ENCODE data around the gene MYH7B. TPM values are rescaled to one million over a fixed set of nuclear protein-coding genes. Genes with fewer than 3 reads are reported as not detected.

MYH7B gene
- total and polyA plus RNA-seq, 2 experiments from 2014 or later: 0.10 to 1.1 TPM

DNA sequence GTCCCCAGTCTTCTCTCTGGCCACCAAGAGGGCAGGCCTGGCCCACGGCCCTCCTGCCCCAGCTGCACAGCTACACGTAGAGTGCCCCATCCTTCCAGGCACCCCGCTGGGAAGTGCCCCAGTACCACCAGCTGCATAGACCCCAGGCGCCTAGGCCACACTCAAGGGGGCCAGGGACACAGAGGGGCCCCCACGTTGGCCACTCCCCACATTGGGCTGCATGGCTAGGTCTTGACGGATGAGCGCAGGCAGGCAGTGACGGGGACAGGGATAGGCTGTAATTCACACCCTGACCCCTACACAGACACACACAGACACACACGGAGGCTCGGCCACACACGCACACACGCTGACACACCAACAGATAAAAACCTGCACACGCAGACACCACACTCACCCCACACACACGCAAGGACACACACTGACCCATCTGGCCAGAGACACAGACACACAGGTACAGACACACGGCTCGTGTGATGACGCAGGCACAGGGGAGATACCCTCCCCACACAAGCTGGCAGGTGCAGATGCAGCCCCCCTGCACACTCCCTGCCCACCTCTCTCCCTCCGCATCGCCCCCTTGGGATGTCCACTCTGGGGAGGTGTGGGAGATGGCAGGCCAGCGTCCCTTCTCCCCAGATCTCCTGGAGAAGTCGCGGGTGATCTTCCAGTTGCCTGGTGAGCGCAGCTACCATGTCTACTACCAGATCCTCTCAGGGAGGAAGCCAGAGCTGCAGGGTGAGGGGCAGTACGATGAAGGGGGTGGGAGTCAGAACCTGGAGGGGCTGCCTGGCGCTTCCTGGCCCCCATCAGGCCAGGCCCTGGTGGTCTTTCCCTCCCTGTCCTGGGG, 30.0 kb downstream of the MYH7B start (continued):
- TF ChIP-seq ZNF462 (CRISPR knock-in tag; IDR thresholded peaks at IDR 0.05) (no peak), EZH2phosphoT487 (IDR thresholded peaks at IDR 0.05; ENCODE audit: unreplicated experiment) (no peak), ZNF331 (CRISPR knock-in tag; IDR thresholded peaks at IDR 0.05; ENCODE audit: low read depth) (no peak), POLR2AphosphoS5 (IDR thresholded peaks at IDR 0.05; ENCODE audit: low read depth) (no peak)
- TF ChIP-seq, protein P1, sequence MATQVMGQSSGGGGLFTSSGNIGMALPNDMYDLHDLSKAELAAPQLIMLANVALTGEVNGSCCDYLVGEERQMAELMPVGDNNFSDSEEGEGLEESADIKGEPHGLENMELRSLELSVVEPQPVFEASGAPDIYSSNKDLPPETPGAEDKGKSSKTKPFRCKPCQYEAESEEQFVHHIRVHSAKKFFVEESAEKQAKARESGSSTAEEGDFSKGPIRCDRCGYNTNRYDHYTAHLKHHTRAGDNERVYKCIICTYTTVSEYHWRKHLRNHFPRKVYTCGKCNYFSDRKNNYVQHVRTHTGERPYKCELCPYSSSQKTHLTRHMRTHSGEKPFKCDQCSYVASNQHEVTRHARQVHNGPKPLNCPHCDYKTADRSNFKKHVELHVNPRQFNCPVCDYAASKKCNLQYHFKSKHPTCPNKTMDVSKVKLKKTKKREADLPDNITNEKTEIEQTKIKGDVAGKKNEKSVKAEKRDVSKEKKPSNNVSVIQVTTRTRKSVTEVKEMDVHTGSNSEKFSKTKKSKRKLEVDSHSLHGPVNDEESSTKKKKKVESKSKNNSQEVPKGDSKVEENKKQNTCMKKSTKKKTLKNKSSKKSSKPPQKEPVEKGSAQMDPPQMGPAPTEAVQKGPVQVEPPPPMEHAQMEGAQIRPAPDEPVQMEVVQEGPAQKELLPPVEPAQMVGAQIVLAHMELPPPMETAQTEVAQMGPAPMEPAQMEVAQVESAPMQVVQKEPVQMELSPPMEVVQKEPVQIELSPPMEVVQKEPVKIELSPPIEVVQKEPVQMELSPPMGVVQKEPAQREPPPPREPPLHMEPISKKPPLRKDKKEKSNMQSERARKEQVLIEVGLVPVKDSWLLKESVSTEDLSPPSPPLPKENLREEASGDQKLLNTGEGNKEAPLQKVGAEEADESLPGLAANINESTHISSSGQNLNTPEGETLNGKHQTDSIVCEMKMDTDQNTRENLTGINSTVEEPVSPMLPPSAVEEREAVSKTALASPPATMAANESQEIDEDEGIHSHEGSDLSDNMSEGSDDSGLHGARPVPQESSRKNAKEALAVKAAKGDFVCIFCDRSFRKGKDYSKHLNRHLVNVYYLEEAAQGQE (IDR thresholded peaks at IDR 0.05; ENCODE audit: unreplicated experiment): no peak

Data from GM23338 (cell line).